HTR-8/SVneo (cell line): ENCODE results near the gene NKAIN2.

Source experiments
- DNase-seq: peaks from one replicate; pipeline ENCODE4 v3.0.0; 2011; ENCODE audit warnings: low spot score, mixed read lengths; ENCODE audit not compliant: insufficient read length
- FAIRE-seq: peaks from 2 replicates; lab custom pipeline; 2011; peaks lifted over from hg19 to GRCh38; lab: Jason Lieb, UNC

Gene NKAIN2

DNA sequence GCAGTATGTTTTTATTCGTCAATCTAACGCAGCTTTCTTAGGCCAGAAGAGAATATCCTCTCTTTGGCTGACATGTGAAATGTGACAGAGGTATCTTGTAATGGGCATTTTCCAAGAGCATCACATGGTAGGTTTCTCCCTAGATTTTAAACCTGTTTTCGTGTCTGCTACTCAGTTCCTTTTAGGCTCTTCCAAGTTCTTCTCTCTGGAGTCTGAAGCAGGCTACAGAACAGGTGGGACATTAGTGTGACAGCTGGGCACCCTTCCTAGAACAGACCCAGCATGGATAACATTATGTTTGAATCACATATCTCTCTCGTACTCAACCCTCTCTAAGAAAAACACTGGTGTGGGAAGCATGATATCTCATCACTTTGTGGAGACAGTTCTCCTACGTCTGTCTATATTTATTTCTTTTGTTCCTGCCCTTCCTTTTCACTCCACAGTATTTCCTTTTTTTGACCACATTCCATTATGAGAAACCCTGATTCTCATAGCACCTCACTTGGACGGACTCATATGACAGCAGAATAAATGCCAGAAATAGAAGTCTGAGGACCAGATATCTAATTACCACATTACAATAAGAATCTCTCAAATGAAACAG is 263.4 kb downstream of the NKAIN2 start:
- no peak for DNase-seq
- FAIRE-seq: no peak

DNA sequence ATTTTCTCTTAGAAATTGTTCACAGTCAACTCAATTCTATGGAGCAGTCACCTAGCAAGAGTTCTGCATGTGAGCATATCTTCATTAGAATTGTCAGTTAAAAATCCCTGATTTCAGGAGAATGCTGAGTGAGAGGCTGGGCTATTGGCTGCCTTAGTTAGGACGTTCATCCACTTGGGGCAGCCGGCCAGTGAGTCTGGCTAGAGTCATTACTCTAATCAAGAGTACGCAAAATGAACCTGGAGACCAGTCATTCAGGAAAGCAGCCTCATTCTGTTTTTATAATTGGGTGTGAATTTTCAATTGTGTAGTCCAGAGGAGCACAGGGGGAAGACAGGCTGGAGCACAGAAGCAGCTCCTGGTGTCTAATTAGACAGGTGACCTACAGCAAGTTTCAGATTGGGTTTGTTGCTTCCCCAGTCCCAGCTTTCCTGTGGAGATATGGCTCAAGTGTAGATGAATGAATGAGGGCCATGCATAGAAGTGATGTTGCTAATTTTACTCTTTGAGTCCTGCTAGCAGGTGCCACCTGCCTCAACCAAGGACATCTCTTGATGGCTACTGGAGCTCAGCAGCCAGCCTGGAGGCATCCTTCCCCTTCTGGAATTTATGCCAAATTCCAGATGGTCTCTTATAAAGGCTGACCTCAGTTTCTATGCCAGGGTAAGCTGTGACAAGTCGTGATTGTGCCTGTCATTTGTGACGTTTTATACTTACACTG is 265.7 kb downstream of the NKAIN2 start:
- DNase-seq: no peak
- no peak for FAIRE-seq

- FAIRE-seq (no peak), DNase-seq (no peak)
Measured at GRCh38 chr6:124073021-124073420, 269.4 kb downstream of the NKAIN2 start.

- no peak for FAIRE-seq
- DNase-seq: no peak
Measured at GRCh38 chr6:124073820-124074587, 270.3 kb downstream of the NKAIN2 start.

GRCh38 chr6:124074606-124075005 is 270.9 kb downstream of the NKAIN2 start:
- DNase-seq (no peak), FAIRE-seq (no peak)

- DNase-seq: no peak
- no peak for FAIRE-seq
Measured at GRCh38 chr6:124076336-124077048, 272.8 kb downstream of the NKAIN2 start.

GRCh38 chr6:124078169-124078568 is 274.5 kb downstream of the NKAIN2 start:
- no peak for DNase-seq
- FAIRE-seq: no peak

GRCh38 chr6:124080483-124080882 is 276.8 kb downstream of the NKAIN2 start:
- DNase-seq (no peak), FAIRE-seq (no peak)

GRCh38 chr6:124090491-124090890 is 286.8 kb downstream of the NKAIN2 start:
- DNase-seq (no peak), FAIRE-seq (no peak)

GRCh38 chr6:124099520-124099919 is 295.9 kb downstream of the NKAIN2 start:
- FAIRE-seq: no peak

GRCh38 chr6:124110514-124110913 is 306.8 kb downstream of the NKAIN2 start:
- DNase-seq (no peak), FAIRE-seq (no peak)

More at GRCh38 chr6:124099520-124099919, 295.9 kb downstream of the NKAIN2 start:
- DNase-seq: no peak

GRCh38 chr6:124119596-124119995 is 315.9 kb downstream of the NKAIN2 start:
- FAIRE-seq (peak; percentile 72), DNase-seq (no peak)

DNA sequence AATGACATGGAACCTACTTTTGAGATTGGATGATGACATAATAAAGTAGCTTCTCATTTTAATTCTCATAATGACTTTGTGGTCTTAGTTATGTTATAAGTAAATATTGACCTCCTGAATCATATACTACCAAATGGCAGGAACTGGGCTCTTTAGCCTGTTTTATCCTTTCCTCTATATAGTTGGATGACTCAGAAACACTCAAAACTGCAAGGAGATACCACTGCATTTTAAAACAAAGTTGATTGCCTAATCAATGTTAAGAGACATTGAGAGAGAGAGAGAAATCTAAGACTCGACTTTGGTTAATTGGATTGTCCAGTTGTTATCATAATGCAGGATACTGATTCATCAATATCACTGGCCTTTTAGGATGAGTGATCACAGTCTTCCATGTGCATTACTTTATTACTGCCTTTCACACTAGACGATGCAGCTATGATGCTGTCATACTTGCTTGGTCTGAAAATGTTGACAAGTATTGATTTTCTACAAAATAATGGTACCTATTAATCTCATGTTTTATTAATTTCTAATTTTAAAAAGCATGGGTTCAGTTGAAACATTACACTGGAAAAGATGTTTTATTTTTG is 320.0 kb downstream of the NKAIN2 start:
- no peak for FAIRE-seq
- DNase-seq: no peak

- FAIRE-seq (no peak), DNase-seq (peak; percentile 9)
Measured at GRCh38 chr6:124131259-124131658, 327.6 kb downstream of the NKAIN2 start.

GRCh38 chr6:124131779-124132178 is 328.1 kb downstream of the NKAIN2 start:
- peak; percentile 16 for FAIRE-seq
- no peak for DNase-seq

DNA sequence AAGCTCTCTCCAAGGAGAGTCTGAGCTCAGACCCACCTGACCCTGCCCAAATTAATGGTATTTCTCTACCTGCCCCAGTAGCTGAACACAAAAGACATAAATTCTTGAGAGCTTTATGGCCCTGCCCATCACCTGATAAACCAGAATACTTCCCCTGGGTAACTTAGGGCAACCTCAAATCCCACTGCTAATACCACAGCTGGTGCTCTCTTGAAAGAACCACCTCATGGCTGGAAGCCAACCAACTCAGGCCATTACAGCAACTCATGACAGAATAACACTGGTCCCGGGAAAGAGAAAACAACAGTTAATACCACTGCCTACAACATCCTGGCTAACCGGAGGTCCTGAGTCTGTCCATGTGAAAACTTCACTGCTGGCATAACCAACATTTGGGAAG is 328.6 kb downstream of the NKAIN2 start:
- DNase-seq (no peak), FAIRE-seq (no peak)

GRCh38 chr6:124142852-124143251 is 339.2 kb downstream of the NKAIN2 start:
- FAIRE-seq (no peak), DNase-seq (no peak)

DNA sequence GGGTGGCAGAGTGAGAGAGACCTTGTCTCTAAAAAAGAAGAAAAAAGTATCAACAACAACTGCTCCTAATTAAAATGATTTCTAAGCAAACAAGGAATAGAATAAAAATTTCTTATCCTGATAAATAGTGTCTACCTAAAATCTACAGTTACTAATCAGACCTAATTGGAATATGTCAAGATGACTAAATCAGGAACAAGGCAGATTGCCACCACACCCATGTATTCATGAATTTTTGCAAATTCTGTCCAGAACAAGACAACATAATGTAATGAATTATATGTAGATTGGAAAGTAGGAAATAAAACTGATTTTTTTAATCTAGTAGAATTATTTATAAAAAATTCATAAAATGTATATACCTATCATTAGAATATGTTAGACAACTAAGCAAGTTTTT is 339.8 kb downstream of the NKAIN2 start:
- FAIRE-seq (no peak), DNase-seq (no peak)

GRCh38 chr6:124147621-124148020 is 344.0 kb downstream of the NKAIN2 start:
- DNase-seq: no peak
- FAIRE-seq: no peak

DNA sequence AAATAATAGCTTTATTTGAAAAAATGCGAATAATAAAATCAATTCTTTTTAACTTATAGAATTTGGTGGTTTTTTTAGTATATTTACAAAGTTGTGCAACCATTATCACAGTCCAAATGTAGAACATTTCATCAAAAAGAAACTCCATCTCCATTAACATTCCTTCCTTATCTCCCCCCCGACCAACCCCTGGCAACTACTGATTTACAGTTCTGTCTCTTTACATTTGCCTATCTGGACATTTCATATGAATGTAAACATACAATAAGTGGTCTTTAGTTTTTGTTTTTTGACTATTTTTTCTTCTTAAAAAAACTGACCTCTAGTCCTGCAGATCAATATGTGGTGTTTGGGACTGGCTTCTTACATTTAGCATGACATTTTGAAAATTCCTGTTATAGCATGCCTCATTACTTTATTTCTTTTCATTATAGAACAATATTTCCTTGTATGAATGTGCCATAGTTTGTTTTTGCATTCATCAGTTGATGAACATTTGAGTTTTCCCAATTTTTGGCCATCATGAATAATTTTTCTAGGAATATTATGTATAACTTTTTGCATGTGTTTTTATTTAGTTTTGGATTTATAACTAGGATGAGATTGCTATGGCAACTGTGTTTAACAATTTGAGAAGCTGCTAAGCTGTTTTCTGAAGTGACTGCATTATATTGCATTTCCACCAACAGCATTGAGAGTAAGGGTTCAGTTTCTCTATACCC is 344.7 kb downstream of the NKAIN2 start:
- DNase-seq (no peak), FAIRE-seq (no peak)
